ENCODE measurements around the gene KCNAB3.

Gene KCNAB3

GRCh38 chr17:7875804-7876370 lies 53.8 kb downstream of the KCNAB3 start:
- no peak for DNase-seq

- DNase-seq = peak in 2 of 3 donors; percentile 38 to 43
Observed at GRCh38 chr17:7873051-7873450, 56.6 kb downstream of the KCNAB3 start.

All from suppressor macrophage treated with lipopolysaccharide for 1 hour (primary cell).